ENCODE results near the gene ARL6.
"Not testable (repeated sequence)": the region's sequence is repeated elsewhere in the genome, so short reads cannot be mapped to it uniquely, and the experiment has no call there.

Gene ARL6

GRCh38 chr3:97821774-97822358 is 57.3 kb downstream of the ARL6 start, which contains the start of gene CRYBG3:
TSS of gene CRYBG3 (plus strand) at chr3:97822011. CDS start at chr3:97822207, 196 bp downstream.
- peak; percentile 87 to 91 for DNase-seq

- DNase-seq: peak; percentile 52 to 72
Observed at GRCh38 chr3:97822359-97822775, 57.8 kb downstream of the ARL6 start.

GRCh38 chr3:97823046-97824004 is 58.8 kb downstream of the ARL6 start:
- peak; percentile 47 to 67 for DNase-seq

- DNase-seq: no peak
Observed at GRCh38 chr3:97825101-97825500, 60.5 kb downstream of the ARL6 start.

- no peak for DNase-seq
Observed at GRCh38 chr3:97827741-97828471, 63.3 kb downstream of the ARL6 start.

DNA sequence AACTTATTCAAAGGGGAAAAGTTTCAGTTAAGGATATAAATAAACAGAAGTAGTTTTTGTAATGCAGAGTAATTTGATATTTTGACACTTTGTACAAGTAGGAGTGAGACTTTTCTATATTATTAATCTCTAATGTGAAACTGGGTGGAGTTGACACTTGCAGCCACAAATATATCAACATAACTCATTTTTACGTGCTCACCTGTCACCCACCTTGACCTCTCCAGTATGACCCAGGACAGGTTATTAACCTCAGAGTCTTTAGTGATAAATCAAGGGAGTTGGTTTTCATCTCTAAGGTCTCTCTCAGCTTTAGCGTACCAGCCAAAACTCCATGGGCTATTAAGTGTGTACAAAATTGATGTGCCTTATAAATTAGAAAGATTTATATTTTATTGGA is 64.6 kb downstream of the ARL6 start:
- no peak for DNase-seq

GRCh38 chr3:97830638-97831037 is 66.1 kb downstream of the ARL6 start:
- DNase-seq: peak in 1 of 2 experiments; percentile 63

DNA sequence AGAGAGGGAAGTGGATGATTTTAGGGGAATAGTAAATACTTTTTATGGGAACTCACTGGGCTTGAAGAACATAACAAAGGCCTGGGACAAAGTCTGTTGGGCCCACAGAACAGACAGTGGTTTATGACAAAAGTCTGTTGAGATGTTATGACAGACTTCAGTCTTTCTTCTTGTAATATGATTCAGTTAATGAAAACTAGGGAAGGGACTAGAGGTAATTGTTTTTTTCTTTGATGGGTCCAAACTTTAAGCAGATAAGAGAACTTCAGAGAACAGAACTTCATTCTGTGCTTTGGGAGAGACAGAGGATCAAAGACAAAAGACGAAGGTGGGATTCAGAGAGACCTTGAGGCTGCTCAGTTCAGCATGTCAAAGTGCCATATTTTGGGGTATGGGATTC is 66.6 kb downstream of the ARL6 start:
- no peak for DNase-seq

DNA sequence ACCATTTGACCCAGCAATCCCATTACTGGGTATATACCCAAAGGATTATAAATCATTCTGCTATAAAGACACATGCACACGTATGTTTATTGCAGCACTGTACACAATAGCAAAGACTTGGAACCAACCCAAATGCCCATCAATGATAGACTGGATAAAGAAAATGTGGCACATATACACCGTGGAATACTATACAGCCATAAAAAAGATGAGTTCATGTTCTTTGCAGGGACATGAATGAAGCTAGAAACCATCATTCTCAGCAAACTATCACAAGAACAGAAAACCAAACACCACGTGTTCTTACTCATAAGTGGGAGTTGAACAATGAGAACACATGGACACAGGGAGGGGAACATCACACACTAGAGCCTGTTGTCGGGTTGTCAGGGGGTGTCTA is 68.6 kb downstream of the ARL6 start:
- DNase-seq: not testable (repeated sequence)

DNA sequence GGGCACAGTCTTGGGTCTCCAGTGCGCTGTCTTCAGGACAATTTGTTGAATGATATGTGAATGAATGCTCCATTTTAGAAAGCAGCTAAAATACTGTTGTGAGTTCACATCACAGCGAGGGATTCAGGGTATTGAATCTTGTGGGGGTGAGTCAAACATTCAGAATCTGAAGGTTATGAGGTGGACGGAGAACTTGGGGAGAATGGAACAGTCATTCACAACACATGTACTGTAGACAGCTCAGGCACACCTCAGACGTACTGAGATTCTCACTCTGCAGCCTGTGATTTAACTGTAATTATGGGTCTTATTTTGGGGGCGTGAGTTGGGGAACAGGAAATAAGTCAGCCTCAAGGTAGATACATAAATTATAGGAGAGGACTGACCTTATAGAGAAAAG is 71.2 kb downstream of the ARL6 start:
- no peak for DNase-seq

DNA sequence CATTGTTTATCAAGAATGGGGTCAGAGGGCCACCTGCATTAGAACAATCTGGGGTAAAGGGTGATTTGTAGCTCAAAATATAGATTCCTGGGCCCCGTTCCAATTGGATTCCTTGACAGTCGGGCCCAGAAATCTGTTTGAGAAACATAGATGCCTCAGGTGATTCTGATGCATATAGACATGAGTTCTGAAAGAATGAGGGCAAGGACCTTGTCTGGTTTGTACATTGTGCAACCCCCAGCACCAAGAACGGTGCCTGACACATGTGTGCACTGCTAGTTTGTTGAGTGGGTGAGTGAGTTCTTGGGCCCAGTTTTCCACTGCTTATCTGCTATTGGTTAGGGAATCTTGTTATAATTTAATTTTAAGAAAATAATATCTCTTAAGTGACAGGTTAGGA is 73.8 kb downstream of the ARL6 start:
- no peak for DNase-seq

- DNase-seq: no peak
Observed at GRCh38 chr3:97839944-97840343, 75.4 kb downstream of the ARL6 start.

GRCh38 chr3:97841304-97841703 is 76.7 kb downstream of the ARL6 start:
- no peak for DNase-seq

- DNase-seq: no peak
Observed at GRCh38 chr3:97841956-97842355, 77.4 kb downstream of the ARL6 start.

DNA sequence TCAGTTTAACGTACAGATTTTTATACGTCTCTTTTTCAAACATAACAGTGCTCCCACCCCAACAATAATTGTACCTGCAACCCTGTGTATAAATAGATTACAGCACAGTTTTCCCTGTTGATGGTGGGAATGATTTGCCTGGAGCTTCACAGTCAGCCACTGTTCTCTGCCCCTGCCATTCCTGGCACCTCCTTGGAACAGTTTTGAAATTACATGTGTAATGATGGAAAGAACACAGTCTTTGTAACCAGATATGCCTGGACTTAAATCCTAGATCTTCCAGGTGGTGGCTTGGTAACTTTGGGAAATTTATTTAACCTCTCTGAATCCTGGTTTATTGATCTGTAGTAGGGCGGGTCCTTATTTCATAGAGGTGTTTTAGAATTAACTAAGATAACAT is 84.2 kb downstream of the ARL6 start:
- DNase-seq: peak in 1 of 2 experiments; percentile 21

Data from NCI-H524 (cell line).